Upper lobe of left lung (tissue), 6 donors: ENCODE results near the gene TCTN2. TPM values are rescaled to one million over a fixed set of nuclear protein-coding genes. Genes with fewer than 3 reads are reported as not detected.
A peak's percentile ranks its signal among the peaks of the same experiment; 100 is the strongest.

ENCODE experiments used
- ATAC-seq, 2 donors: fragments of 200-7000 bp; cut with Tn5 transposase; one replicate each; pipeline ENCODE4 v1.9.1; 2022; ENCODE audit warnings: mild to moderate bottlenecking in 2 of 2, moderate library complexity in 2 of 2; ENCODE audit not compliant: low FRiP score in 2 of 2
- DNase-seq, 2 donors: peaks; one replicate each; pipeline ENCODE4 v3.0.0-alpha.2; 2019 to 2020
- H3K27ac ChIP-seq, 4 donors: fragments of 200-600 bp; sonication (generic); one replicate each; pipeline ENCODE4 v1.5.1; 2016 to 2019
- H3K27me3 ChIP-seq, 4 donors: fragments of 200-600 bp; sonication (generic); one replicate each; pipeline ENCODE4 v1.5.1; 2017 to 2019
- H3K36me3 ChIP-seq, 4 donors: fragments of 200-600 bp; sonication (generic); one replicate each; pipeline ENCODE4 v1.5.1; 2016 to 2019
- H3K4me1 ChIP-seq, 4 donors: fragments of 200-600 bp; sonication (generic); one replicate each; pipeline ENCODE4 v1.5.1; 2018 to 2019
- H3K4me3 ChIP-seq, 4 donors: fragments of 200-600 bp; sonication (generic); one replicate each; pipeline ENCODE4 v1.5.1; 2017 to 2019; ENCODE audit warnings: mild to moderate bottlenecking in 2 of 4, moderate library complexity in 1 of 4
- H3K9me3 ChIP-seq, 4 donors: fragments of 200-600 bp; sonication (generic); one replicate each; pipeline ENCODE4 v1.5.1; 2018 to 2019
- CTCF ChIP-seq, 6 experiments: fragments of 450-650 bp in 4 of 6; fragments of 200-600 bp in 2 of 6; sonication (generic) in 2 of 6; IDR thresholded peaks; one replicate each; pipeline ENCODE4 v1.5.1; 2016 to 2019; ENCODE audit warnings: antibody characterized with exemption in 6 of 6
- EP300 ChIP-seq, 4 donors: sonication (generic); formaldehyde crosslinking; IDR thresholded peaks; one replicate each; pipeline ENCODE4 v1.5.1; 2017; ENCODE audit warnings: antibody characterized with exemption in 4 of 4, control low read depth in 2 of 4
- POLR2A ChIP-seq, 4 donors: fragments of 450-650 bp; IDR thresholded peaks; one replicate each; pipeline ENCODE4 v1.5.1; 2016 to 2017; ENCODE audit warnings: antibody characterized with exemption in 4 of 4, mild to moderate bottlenecking in 2 of 4
- POLR2AphosphoS5 ChIP-seq, 2 donors: sonication (generic); formaldehyde crosslinking; IDR thresholded peaks; one replicate each; pipeline ENCODE4 v1.5.1; 2017; ENCODE audit warnings: antibody characterized with exemption in 2 of 2
- WGBS, 2 donors: methylation state at CpG; one replicate each; pipeline ENCODE4 v1.1.5; 2017 to 2018; 5-methylcytosine and 5-hydroxymethylcytosine counted together
- total RNA-seq, 6 donors: library from RNA; depleted of rRNA in 4 of 6; stranded (reverse); fragments of >200 nt in 4 of 6; gene quantifications; one replicate each; pipeline versions ENCODE4 v1.1.0 to v1.2.1, GENCODE V29; 2016 to 2021
- donor health status: DM: no; HTN: no; CAD: no; lungs with moderate emphysema.
- donor health status: DM: no; HTN: yes; CAD: no; lungs with severe emphysema.

Gene TCTN2
- total RNA-seq, 6 donors from 2014 or later: 8.4 to 22.3 (median 14.8) TPM

- H3K4me3 ChIP-seq: peak overlapping the region in 3 of 4 donors; percentile 88 to 100 (median 95)
- H3K27ac ChIP-seq: peak overlapping the region in 3 of 4 donors; percentile 31 to 77 (median 45)
- no peaks in the 10 kb centered on the region for H3K27me3 ChIP-seq
- H3K9me3 ChIP-seq: no peaks in the 10 kb centered on the region
- peak in 1 of 2 donors; percentile 30 for DNase-seq
- no peaks in the 10 kb centered on the region for H3K36me3 ChIP-seq
- 48 to 65% methylated on average over 10 of the region's 10 CpGs for WGBS, 2 donors
- H3K4me1 ChIP-seq: peaks cover 19 to 36% (median 22%) of the 10 kb centered on the region in 4 donors
- no peak for ATAC-seq
- TF ChIP-seq EP300 (IDR thresholded peaks at IDR 0.05) (no peak), POLR2AphosphoS5 (IDR thresholded peaks at IDR 0.05) (no peak), CTCF (IDR thresholded peaks at IDR 0.05) (no peak), POLR2A (IDR thresholded peaks at IDR 0.05) (no peak)
Observed at GRCh38 chr12:123713823-123714585, 43.1 kb downstream of the TCTN2 start.

GRCh38 chr12:123715195-123715594 is 44.3 kb downstream of the TCTN2 start:
- WGBS, 2 donors: 45 to 48% methylated on average over 2 of the region's 2 CpGs
- H3K27ac ChIP-seq: no peak overlapping the region
- no peak for ATAC-seq
- no peak for TF ChIP-seq CTCF (IDR thresholded peaks at IDR 0.05)
- TF ChIP-seq EP300 (IDR thresholded peaks at IDR 0.05): no peak
- TF ChIP-seq POLR2A (IDR thresholded peaks at IDR 0.05): no peak
- TF ChIP-seq POLR2AphosphoS5 (IDR thresholded peaks at IDR 0.05): no peak
- no peak overlapping the region for H3K4me3 ChIP-seq
- no peaks in the 10 kb centered on the region for H3K9me3 ChIP-seq
- H3K36me3 ChIP-seq: peaks cover 0 to 6% (median 5%) of the 10 kb centered on the region in 4 donors
- peaks cover 20 to 36% (median 24%) of the 10 kb centered on the region in 4 donors for H3K4me1 ChIP-seq
- no peaks in the 10 kb centered on the region for H3K27me3 ChIP-seq
- no peak for DNase-seq

- Histone ChIP-seq H3K9me3 (no peaks in the 10 kb centered on the region), H3K27me3 (no peaks in the 10 kb centered on the region), H3K27ac (no peak overlapping the region), H3K36me3 (peaks cover 0 to 16% (median 10%) of the 10 kb centered on the region in 4 donors), H3K4me3 (no peak overlapping the region), H3K4me1 (peaks cover 18 to 28% (median 20%) of the 10 kb centered on the region in 4 donors)
- ATAC-seq: no peak
- WGBS, 2 donors: 87 to 99% methylated on average over 3 of the region's 3 CpGs
- no peak for DNase-seq
- no peak for TF ChIP-seq EP300 (IDR thresholded peaks at IDR 0.05)
- TF ChIP-seq CTCF (IDR thresholded peaks at IDR 0.05): no peak
Observed at GRCh38 chr12:123717350-123717749, 46.4 kb downstream of the TCTN2 start.

GRCh38 chr12:123720141-123720814 is 49.4 kb downstream of the TCTN2 start:
- peaks cover 0 to 6% (median under 1%) of the 10 kb centered on the region in 4 donors for H3K4me1 ChIP-seq
- peaks cover 3 to 41% (median 23%) of the 10 kb centered on the region in 4 donors for H3K36me3 ChIP-seq
- no peak overlapping the region for H3K4me3 ChIP-seq
- H3K27me3 ChIP-seq: no peaks in the 10 kb centered on the region
- H3K27ac ChIP-seq: no peak overlapping the region
- no peaks in the 10 kb centered on the region for H3K9me3 ChIP-seq
- TF ChIP-seq POLR2AphosphoS5 (IDR thresholded peaks at IDR 0.05): no peak
- TF ChIP-seq CTCF (IDR thresholded peaks at IDR 0.05): no peak
- TF ChIP-seq EP300 (IDR thresholded peaks at IDR 0.05): no peak
- no peak for TF ChIP-seq POLR2A (IDR thresholded peaks at IDR 0.05)
- no peak for DNase-seq
- WGBS, 2 donors: 77 to 89% methylated on average over 5 of the region's 5 CpGs
- no peak for ATAC-seq
